AG09319 (cell line): Measurements from ENCODE around the gene FAM199X.
"Not testable (repeated sequence)": the region's sequence is repeated elsewhere in the genome, so short reads cannot be mapped to it uniquely, and the experiment has no call there.

Source experiments
- DNase-seq: peaks from one replicate; pipeline ENCODE4 v3.0.0-alpha.2; 2010; ENCODE audit warnings: low read depth; ENCODE audit errors: extremely low read depth
- CTCF ChIP-seq: IDR thresholded peaks from 2 replicates; pipeline ENCODE4 v1.5.1; 2011; ENCODE audit warnings: low read depth, mild to moderate bottlenecking, inconsistent platforms, low read length, moderate library complexity

The FAM199X gene

GRCh38 chrX:104189837-104190236 is 23.6 kb downstream of the FAM199X start:
- TF ChIP-seq CTCF: no peak
- DNase-seq: no peak

GRCh38 chrX:104193485-104193884 is 27.2 kb downstream of the FAM199X start:
- no peak for DNase-seq
- TF ChIP-seq CTCF: no peak

GRCh38 chrX:104195013-104195412 is 28.8 kb downstream of the FAM199X start:
- no peak for DNase-seq
- TF ChIP-seq CTCF: no peak

- no peak for DNase-seq
- TF ChIP-seq CTCF: peak; percentile 86
These were observed 29.3 kb downstream of the FAM199X start for GRCh38 chrX:104195489-104196084.

GRCh38 chrX:104205548-104205947 is 39.3 kb downstream of the FAM199X start:
- no peak for DNase-seq
- no peak for TF ChIP-seq CTCF

GRCh38 chrX:104211187-104211586 is 44.9 kb downstream of the FAM199X start:
- DNase-seq: no peak
- no peak for TF ChIP-seq CTCF

- not testable (repeated sequence) for DNase-seq
These were observed 63.8 kb downstream of the FAM199X start for GRCh38 chrX:104230060-104230459.
